Measurements from ENCODE around the gene UNK.

DNA sequence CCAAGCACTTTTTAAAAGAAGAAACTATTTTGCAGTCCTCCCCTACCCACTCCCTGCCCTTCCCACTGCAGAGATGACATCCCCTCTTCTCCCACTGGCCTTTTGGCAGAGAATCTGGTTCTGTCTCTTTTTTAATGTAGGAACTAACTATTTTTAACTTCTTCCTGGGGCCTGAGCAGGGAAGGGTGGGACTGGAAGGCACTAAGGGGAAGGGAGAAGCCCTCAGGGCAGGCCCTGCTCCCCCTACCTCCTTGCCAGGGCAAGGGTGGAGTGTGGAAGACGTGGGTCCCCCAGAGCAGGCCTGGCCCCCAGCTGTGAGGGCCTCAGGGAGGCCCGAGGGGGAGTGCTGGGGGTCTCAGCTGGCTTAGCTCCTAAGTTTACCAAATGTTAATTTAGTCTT is 40.1 kb downstream of the UNK start:
- TF ChIP-seq CTCF (conservative IDR thresholded peaks at IDR 0.05 in 1 of 2, IDR thresholded peaks at IDR 0.05 in 1 of 2; ENCODE audit: low read depth in 1 of 2, low read length in 2 of 2) (no peak), EZH2 (IDR thresholded peaks at IDR 0.05; ENCODE audit: low read length, missing control alignments) (no peak)
